Neural crest cell (in vitro differentiated cells): ENCODE measurements around the gene ITGA2. TPM values are rescaled to one million over a fixed set of nuclear protein-coding genes. Genes with fewer than 3 reads are reported as not detected.

Experiments used
- DNase-seq: peaks from one replicate; pipeline ENCODE4 v3.0.0; 2021; ENCODE audit warnings: low read depth, mixed read lengths, low spot score
- H3K27ac Mint-ChIP-seq: one replicate; pipeline ENCODE4 v1.8.0; 2021; ENCODE audit warnings: mild to moderate bottlenecking, mixed read lengths; ENCODE audit not compliant: unreplicated experiment
- H3K27me3 Mint-ChIP-seq: 2 replicates; pipeline ENCODE4 v1.8.0; 2021; ENCODE audit warnings: low read depth, mild to moderate bottlenecking, mixed read lengths
- H3K36me3 Mint-ChIP-seq: 2 replicates; pipeline ENCODE4 v1.8.0; 2021; ENCODE audit warnings: low read depth, mild to moderate bottlenecking, mixed read lengths
- H3K4me1 Mint-ChIP-seq: 2 replicates; pipeline ENCODE4 v1.8.0; 2021; ENCODE audit warnings: mixed read lengths
- H3K4me3 Mint-ChIP-seq: one replicate; pipeline ENCODE4 v1.8.0; 2021; ENCODE audit warnings: mild to moderate bottlenecking, mixed read lengths
- H3K9me3 Mint-ChIP-seq: 2 replicates; pipeline ENCODE4 v1.8.0; 2021; ENCODE audit warnings: mixed read lengths
- CTCF ChIP-seq: fragments of 200-600 bp; sonication (generic); conservative IDR thresholded peaks from 2 replicates; pipeline ENCODE4 v1.5.0; 2021; ENCODE audit warnings: antibody characterized with exemption, mild to moderate bottlenecking
- total RNA-seq: library from RNA; stranded (reverse); gene quantifications from 2 replicates; pipeline ENCODE4 v1.2.1, GENCODE V29; 2021

The ITGA2 gene
- total RNA-seq, 1 donor from 2014 or later: 1.7 TPM

- Mint-ChIP-seq H3K27me3 (no peaks in the 10 kb centered on the region), H3K36me3 (no peaks in the 10 kb centered on the region), H3K4me1 (no peaks in the 10 kb centered on the region), H3K4me3 (no peak overlapping the region), H3K27ac (no peak overlapping the region), H3K9me3 (no peaks in the 10 kb centered on the region)
- TF ChIP-seq CTCF: no peak
- no peak for DNase-seq
These were observed 36.3 kb downstream of the ITGA2 start for GRCh38 chr5:53025487-53025886.

DNA sequence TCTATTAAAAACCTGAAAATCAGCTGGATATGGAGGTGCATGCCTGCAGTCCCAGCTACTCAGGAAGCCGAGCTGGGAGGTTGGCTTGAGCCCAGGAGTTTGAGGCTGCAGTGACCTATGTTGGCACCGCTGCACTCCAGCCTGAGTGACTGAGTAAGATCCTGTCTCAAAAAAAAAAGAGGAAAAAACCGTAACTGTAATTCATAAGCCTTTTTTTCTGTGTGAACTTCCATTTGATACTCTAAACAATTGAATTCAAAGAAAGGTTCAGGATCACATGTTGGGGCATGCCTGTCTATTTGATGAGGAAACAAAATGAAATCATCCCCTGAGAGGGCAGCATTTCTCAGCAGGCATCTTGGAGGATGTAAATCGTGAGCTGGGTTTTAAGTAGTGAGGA lies 38.8 kb downstream of the ITGA2 start:
- no peaks in the 10 kb centered on the region for H3K27me3 Mint-ChIP-seq
- H3K36me3 Mint-ChIP-seq: no peaks in the 10 kb centered on the region
- no peak overlapping the region for H3K27ac Mint-ChIP-seq
- no peak for DNase-seq
- no peaks in the 10 kb centered on the region for H3K4me1 Mint-ChIP-seq
- no peaks in the 10 kb centered on the region for H3K9me3 Mint-ChIP-seq
- TF ChIP-seq CTCF: no peak
- H3K4me3 Mint-ChIP-seq: no peak overlapping the region

- no peak for TF ChIP-seq CTCF
- Mint-ChIP-seq H3K4me1 (no peaks in the 10 kb centered on the region), H3K9me3 (no peaks in the 10 kb centered on the region), H3K27me3 (no peaks in the 10 kb centered on the region), H3K27ac (no peak overlapping the region), H3K4me3 (no peak overlapping the region), H3K36me3 (no peaks in the 10 kb centered on the region)
- DNase-seq: no peak
These were observed 40.5 kb downstream of the ITGA2 start for GRCh38 chr5:53029608-53030007.

GRCh38 chr5:53030893-53031292 lies 41.7 kb downstream of the ITGA2 start:
- Mint-ChIP-seq H3K4me3 (no peak overlapping the region), H3K36me3 (no peaks in the 10 kb centered on the region), H3K4me1 (no peaks in the 10 kb centered on the region), H3K9me3 (no peaks in the 10 kb centered on the region), H3K27me3 (no peaks in the 10 kb centered on the region), H3K27ac (no peak overlapping the region)
- DNase-seq: no peak
- TF ChIP-seq CTCF: no peak

DNA sequence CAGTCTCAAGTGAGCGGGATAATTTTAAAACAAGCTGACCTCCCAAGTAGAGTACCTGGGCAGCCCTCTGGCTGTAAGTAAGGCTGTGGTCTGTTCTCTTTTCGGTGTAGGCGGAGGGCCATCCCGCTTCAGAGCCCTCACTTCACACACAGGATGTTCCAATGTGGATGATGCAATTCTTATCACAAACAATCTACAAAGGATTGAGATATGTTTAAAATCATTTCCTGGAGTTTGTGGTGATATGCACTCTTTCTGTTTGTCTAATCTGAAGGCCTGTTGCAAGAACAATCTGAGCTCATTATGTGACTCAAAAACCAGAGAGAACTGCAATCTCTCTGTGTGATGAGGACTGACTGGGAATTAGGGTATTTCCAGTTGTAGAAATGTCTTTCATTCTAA lies 42.5 kb downstream of the ITGA2 start:
- Mint-ChIP-seq H3K27me3 (no peaks in the 10 kb centered on the region), H3K27ac (no peak overlapping the region), H3K9me3 (no peaks in the 10 kb centered on the region), H3K36me3 (no peaks in the 10 kb centered on the region), H3K4me1 (no peaks in the 10 kb centered on the region), H3K4me3 (no peak overlapping the region)
- TF ChIP-seq CTCF: no peak
- DNase-seq: no peak

DNA sequence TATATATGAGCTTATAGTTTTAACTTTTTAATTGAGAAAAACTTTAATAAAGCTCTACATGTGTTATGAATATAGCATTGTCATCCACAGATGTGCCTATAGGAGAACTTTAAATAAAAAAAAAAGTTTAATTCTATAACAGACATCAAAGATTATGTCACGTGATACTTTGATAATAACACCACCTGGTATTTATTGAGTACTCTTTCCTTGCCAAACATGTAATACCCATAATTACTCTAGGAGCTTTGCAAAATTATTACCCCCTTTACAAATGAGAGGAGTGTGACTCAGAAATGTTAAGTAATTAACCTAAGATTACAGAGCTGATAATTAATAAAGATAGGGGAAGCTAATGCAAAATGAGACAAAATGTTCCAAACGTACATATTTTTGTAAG lies 43.0 kb downstream of the ITGA2 start:
- DNase-seq: no peak
- Mint-ChIP-seq H3K4me3 (no peak overlapping the region), H3K27ac (no peak overlapping the region), H3K27me3 (no peaks in the 10 kb centered on the region), H3K36me3 (no peaks in the 10 kb centered on the region), H3K9me3 (no peaks in the 10 kb centered on the region), H3K4me1 (no peaks in the 10 kb centered on the region)
- no peak for TF ChIP-seq CTCF
